ENCODE results near the gene KAZN.

KAZN gene

GRCh38 chr1:14590411-14591180 is 7.9 kb upstream of the KAZN start:
- DNase-seq (ENCODE audit: low read depth in 2 of 2) = no peak

- DNase-seq (ENCODE audit: low read depth in 2 of 2) = no peak
Measured at GRCh38 chr1:14591600-14591999, 6.9 kb upstream of the KAZN start.

GRCh38 chr1:14592004-14592631 is 6.4 kb upstream of the KAZN start:
- DNase-seq (ENCODE audit: low read depth in 2 of 2) = no peak

- no peak for DNase-seq (ENCODE audit: low read depth in 2 of 2)
Measured at GRCh38 chr1:14593302-14593701, 5.2 kb upstream of the KAZN start.

- no peak for DNase-seq (ENCODE audit: low read depth in 2 of 2)
Measured at GRCh38 chr1:14594045-14594444, 4.4 kb upstream of the KAZN start.

- DNase-seq (ENCODE audit: low read depth in 2 of 2) = no peak
Measured at GRCh38 chr1:14596591-14596990, 1.9 kb upstream of the KAZN start.

- DNase-seq (ENCODE audit: low read depth in 2 of 2) = no peak
Measured at GRCh38 chr1:14597343-14598006, 1.0 kb upstream of the KAZN start.

GRCh38 chr1:14598007-14598497 is 433 bp upstream of the KAZN start:
- no peak for DNase-seq (ENCODE audit: low read depth in 2 of 2)

- DNase-seq (ENCODE audit: low read depth in 2 of 2) = no peak
Measured at GRCh38 chr1:14599183-14599791, 802 bp downstream of the KAZN start.

- DNase-seq (ENCODE audit: low read depth in 2 of 2) = no peak
Measured at GRCh38 chr1:14599800-14600199, 1.3 kb downstream of the KAZN start.

GRCh38 chr1:14600405-14601112 is 2.1 kb downstream of the KAZN start:
- DNase-seq (ENCODE audit: low read depth in 2 of 2) = no peak

GRCh38 chr1:14602136-14602535 is 3.7 kb downstream of the KAZN start:
- DNase-seq (ENCODE audit: low read depth in 2 of 2) = no peak

- DNase-seq (ENCODE audit: low read depth in 2 of 2) = no peak
Measured at GRCh38 chr1:14603645-14604044, 5.2 kb downstream of the KAZN start.

- no peak for DNase-seq (ENCODE audit: low read depth in 2 of 2)
Measured at GRCh38 chr1:14604414-14604813, 5.9 kb downstream of the KAZN start.

- DNase-seq (ENCODE audit: low read depth in 2 of 2) = no peak
Measured at GRCh38 chr1:14605945-14606344, 7.5 kb downstream of the KAZN start.

- no peak for DNase-seq (ENCODE audit: low read depth in 2 of 2)
Measured at GRCh38 chr1:14606632-14607031, 8.1 kb downstream of the KAZN start.

- no peak for DNase-seq (ENCODE audit: low read depth in 2 of 2)
Measured at GRCh38 chr1:14607295-14607694, 8.8 kb downstream of the KAZN start.

GRCh38 chr1:14608308-14608707 is 9.8 kb downstream of the KAZN start:
- no peak for DNase-seq (ENCODE audit: low read depth in 2 of 2)

GRCh38 chr1:14610761-14611160 is 12.3 kb downstream of the KAZN start:
- no peak for DNase-seq (ENCODE audit: low read depth in 2 of 2)

GRCh38 chr1:14611792-14612191 is 13.3 kb downstream of the KAZN start:
- DNase-seq (ENCODE audit: low read depth in 2 of 2) = no peak

GRCh38 chr1:14612256-14612655 is 13.8 kb downstream of the KAZN start:
- no peak for DNase-seq (ENCODE audit: low read depth in 2 of 2)

- DNase-seq (ENCODE audit: low read depth in 2 of 2) = no peak
Measured at GRCh38 chr1:14613926-14614325, 15.4 kb downstream of the KAZN start.
